HG02885 (cell line): ENCODE data around the gene BEAN1.

ENCODE experiments used
- ATAC-seq: cut with Tn5 transposase; IDR thresholded peaks from one replicate; pipeline ENCODE4 v1.9.1; 2021; ENCODE audit warnings: mild to moderate bottlenecking; ENCODE audit not compliant: unreplicated experiment, poor library complexity

The BEAN1 gene

GRCh38 chr16:66516509-66516807 lies 89.4 kb downstream of the BEAN1 start:
- ATAC-seq = no peak

- ATAC-seq = peak; percentile 97
Measured at GRCh38 chr16:66516808-66517585, 89.9 kb downstream of the BEAN1 start.

GRCh38 chr16:66517586-66518263 lies 90.6 kb downstream of the BEAN1 start:
- ATAC-seq = no peak

- no peak for ATAC-seq
Measured at GRCh38 chr16:66519482-66520373, 92.6 kb downstream of the BEAN1 start.

GRCh38 chr16:66520406-66521170 lies 93.5 kb downstream of the BEAN1 start:
- ATAC-seq = no peak

GRCh38 chr16:66521252-66521713 lies 94.2 kb downstream of the BEAN1 start:
- no peak for ATAC-seq

GRCh38 chr16:66521951-66522771 lies 95.1 kb downstream of the BEAN1 start:
- peak; percentile 61 for ATAC-seq

GRCh38 chr16:66522816-66523590 lies 95.9 kb downstream of the BEAN1 start:
- no peak for ATAC-seq

GRCh38 chr16:66523861-66524354 lies 96.8 kb downstream of the BEAN1 start:
- peak; percentile 30 for ATAC-seq

GRCh38 chr16:66524601-66525164 lies 97.6 kb downstream of the BEAN1 start:
- ATAC-seq = peak; percentile 78

GRCh38 chr16:66525396-66526180 lies 98.5 kb downstream of the BEAN1 start:
- no peak for ATAC-seq

- ATAC-seq = no peak
Measured at GRCh38 chr16:66528294-66528693, 101.2 kb downstream of the BEAN1 start.

GRCh38 chr16:66529475-66529874 lies 102.4 kb downstream of the BEAN1 start:
- ATAC-seq = no peak
